HepG2 (cell line): Measurements from ENCODE around the gene RRP9. TPM values are rescaled to one million over a fixed set of nuclear protein-coding genes. Genes with fewer than 3 reads are reported as not detected.
A peak's percentile ranks its signal among the peaks of the same experiment; 100 is the strongest.

ENCODE experiments used
- CBX5 ChIP-seq: sonication (generic); formaldehyde crosslinking; IDR thresholded peaks from 2 replicates; pipeline ENCODE4 v1.4.0; 2020; ENCODE audit warnings: missing genetic modification reagents, borderline replicate concordance
- DPF2 ChIP-seq: sonication (generic); formaldehyde crosslinking; IDR thresholded peaks from 2 replicates; pipeline ENCODE4 v1.4.0; 2020; ENCODE audit warnings: mild to moderate bottlenecking, low read depth, missing genetic modification reagents, borderline replicate concordance
- FOSL2 ChIP-seq: sonication (generic); formaldehyde crosslinking; IDR thresholded peaks from 2 replicates; pipeline ENCODE4 v1.4.0; 2020; ENCODE audit warnings: missing genetic modification reagents
- HNF1B ChIP-seq: sonication (generic); formaldehyde crosslinking; IDR thresholded peaks from 2 replicates; pipeline ENCODE4 v1.5.1; 2020; ENCODE audit warnings: mild to moderate bottlenecking, moderate library complexity, missing genetic modification reagents
- ISL2 ChIP-seq: sonication (generic); formaldehyde crosslinking; IDR thresholded peaks from 2 replicates; pipeline ENCODE4 v1.5.0; 2020; ENCODE audit warnings: missing genetic modification reagents
- MXD4 ChIP-seq: IDR thresholded peaks from 2 replicates; pipeline ENCODE4 v1.6.1; 2016; ENCODE audit warnings: mild to moderate bottlenecking, missing biosample characterization, missing genetic modification reagents
- NCOA2 ChIP-seq: sonication (generic); formaldehyde crosslinking; IDR thresholded peaks from 2 replicates; pipeline ENCODE4 v1.8.0; 2022; ENCODE audit warnings: inconsistent platforms
- RBM22 ChIP-seq: fragments of 200-400 bp; formaldehyde crosslinking; optimal IDR thresholded peaks from 2 replicates; pipeline ENCODE3; 2017; ENCODE audit warnings: mild to moderate bottlenecking, low read length, moderate library complexity
- STAT5B ChIP-seq: sonication (generic); formaldehyde crosslinking; IDR thresholded peaks from 2 replicates; pipeline ENCODE4 v1.4.0; 2020; ENCODE audit warnings: missing genetic modification reagents
- ZBTB38 ChIP-seq: sonication (generic); formaldehyde crosslinking; IDR thresholded peaks from 2 replicates; pipeline ENCODE4 v1.5.1; 2020; ENCODE audit warnings: mild to moderate bottlenecking, missing genetic modification reagents
- ZC3H4 ChIP-seq: sonication (generic); formaldehyde crosslinking; IDR thresholded peaks from 2 replicates; pipeline ENCODE4 v1.4.0; 2020; ENCODE audit warnings: missing genetic modification reagents, borderline replicate concordance
- ZFP36L1 ChIP-seq: sonication (generic); formaldehyde crosslinking; IDR thresholded peaks from 2 replicates; pipeline ENCODE4 v1.8.0; 2022; ENCODE audit warnings: mild to moderate bottlenecking, missing genetic modification reagents, moderate library complexity
- ZNF101 ChIP-seq: sonication (generic); formaldehyde crosslinking; IDR thresholded peaks from 2 replicates; pipeline ENCODE4 v1.4.0; 2020; ENCODE audit warnings: mild to moderate bottlenecking, low read depth, missing genetic modification reagents, borderline replicate concordance
- ZNF326 ChIP-seq: sonication (generic); formaldehyde crosslinking; IDR thresholded peaks from 2 replicates; pipeline ENCODE4 v1.4.0; 2020; ENCODE audit warnings: missing genetic modification reagents, borderline replicate concordance
- ZNF331 ChIP-seq: sonication (generic); formaldehyde crosslinking; IDR thresholded peaks from 2 replicates; pipeline ENCODE4 v1.4.0; 2020; ENCODE audit warnings: missing genetic modification reagents
- ZNF33B ChIP-seq: sonication (generic); formaldehyde crosslinking; IDR thresholded peaks from 2 replicates; pipeline ENCODE4 v1.5.1; 2020; ENCODE audit warnings: mild to moderate bottlenecking, missing genetic modification reagents
- ZNF460 ChIP-seq: sonication (generic); formaldehyde crosslinking; IDR thresholded peaks from 2 replicates; pipeline ENCODE4 v1.5.1; 2020; ENCODE audit warnings: missing genetic modification reagents, mild to moderate bottlenecking, borderline replicate concordance
- ZNF607 ChIP-seq: sonication (generic); formaldehyde crosslinking; IDR thresholded peaks from 2 replicates; pipeline ENCODE4 v1.5.1; 2020; ENCODE audit warnings: missing genetic modification reagents, mild to moderate bottlenecking, borderline replicate concordance
- ZNF674 ChIP-seq: sonication (generic); formaldehyde crosslinking; IDR thresholded peaks from 2 replicates; pipeline ENCODE4 v1.5.0; 2020; ENCODE audit warnings: low read depth, mild to moderate bottlenecking, missing genetic modification reagents
- ZNF678 ChIP-seq: sonication (generic); formaldehyde crosslinking; IDR thresholded peaks from 2 replicates; pipeline ENCODE4 v1.4.0; 2020; ENCODE audit warnings: mild to moderate bottlenecking, missing genetic modification reagents
- ZNF850 ChIP-seq: sonication (generic); formaldehyde crosslinking; conservative IDR thresholded peaks from 2 replicates; pipeline ENCODE4 v1.9.0; 2021; ENCODE audit warnings: mild to moderate bottlenecking, missing genetic modification reagents
- polyA plus RNA-seq, 8 experiments: library from polyadenylated mRNA; depleted of rRNA in 3 of 8; stranded (reverse) in 7 of 8; unstranded in 1 of 8; fragments of >200 nt; fragmentation: Illumina TruSeq in 4 of 8; extraction: Trizol in 4 of 8; gene quantifications; 2 replicates each; pipeline versions ENCODE4 v1.2.1 to v1.2.3, GENCODE V29; 2011 to 2016; ENCODE audit warnings: low read depth in 4 of 8, missing spikeins in 1 of 8, mixed read lengths in 1 of 8; ENCODE audit not compliant: insufficient read depth in 1 of 8
- total RNA-seq, 5 experiments: library from RNA; depleted of rRNA; stranded (reverse); fragments of >200 nt; fragmentation: Illumina TruSeq; extraction: Trizol; gene quantifications; 2 replicates each; pipeline ENCODE4 v1.2.3, GENCODE V29; 2016; ENCODE audit warnings: low read depth in 1 of 5
- TF ChIP-seq, protein P1 (sequence below): sonication (generic); formaldehyde crosslinking; IDR thresholded peaks from 2 replicates; pipeline ENCODE4 v1.9.0; 2021; ENCODE audit warnings: missing genetic modification reagents, mild to moderate bottlenecking, borderline replicate concordance
- TF ChIP-seq, protein P2 (sequence below), 2 experiments: fragments of 450-650 bp in 1 of 2; sonication (generic) in 1 of 2; formaldehyde crosslinking; IDR thresholded peaks; 2 replicates each; pipeline versions ENCODE4 v1.5.0 to v1.8.0; 2020 to 2022; ENCODE audit warnings: mild to moderate bottlenecking in 1 of 2, missing genetic modification reagents in 1 of 2
- TF ChIP-seq, protein P3 (sequence below): sonication (generic); formaldehyde crosslinking; conservative IDR thresholded peaks from 2 replicates; pipeline ENCODE4 v1.8.0; 2022; ENCODE audit warnings: mild to moderate bottlenecking, moderate library complexity, missing genetic modification reagents

RRP9 gene
- total and polyA plus RNA-seq, 2 of the 13 experiments (the other 11 are each of a cell fraction or from before 2014, with no cell fraction given) = 14.8 to 44.0 TPM

DNA sequence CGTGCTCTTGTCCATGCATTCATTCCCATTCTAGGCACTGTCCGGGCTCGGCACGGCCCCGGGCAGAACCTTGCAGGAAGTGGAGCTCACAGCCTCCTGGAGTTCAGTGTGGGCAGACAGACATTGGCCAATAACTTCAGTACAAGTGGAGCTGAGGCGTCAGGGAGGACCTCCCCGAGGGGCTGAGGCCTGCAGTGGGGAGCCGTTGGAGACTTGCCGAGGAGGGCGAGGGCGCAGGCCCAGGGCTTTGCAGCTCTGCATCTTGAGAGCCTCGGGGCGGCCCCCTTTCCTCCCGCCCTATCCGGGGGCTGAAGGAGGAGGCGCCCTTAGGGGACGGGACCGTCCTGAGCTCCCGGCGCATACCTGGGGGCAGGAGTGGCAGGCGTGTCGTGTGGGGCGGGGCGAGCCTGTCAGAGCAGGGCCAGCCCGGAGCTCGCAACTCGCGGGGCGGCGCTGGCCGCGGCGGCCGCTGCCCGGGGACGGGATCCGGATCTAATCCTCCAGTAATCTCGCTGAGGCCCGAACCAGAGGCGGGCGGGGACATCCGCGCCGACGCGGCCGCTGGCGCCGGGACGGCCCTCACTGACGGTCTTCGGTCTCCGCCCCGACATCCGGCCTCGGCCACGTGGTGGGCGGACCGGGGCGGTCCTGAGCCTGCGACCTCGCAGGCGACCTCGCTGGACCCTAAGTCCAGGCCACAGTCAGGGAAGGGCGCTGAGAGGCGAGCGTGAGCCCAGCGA lies 41.3 kb upstream of the RRP9 start, which contains the start of gene ACY1 (continued):
- TF ChIP-seq HNF1B (CRISPR knock-in tag) (peak; percentile 91), NCOA2 (CRISPR knock-in tag) (peak; percentile 71; the same call in 1 of the 2 replicates), ZNF678 (peak; percentile 97), ISL2 (CRISPR knock-in tag) (peak; percentile 72), DPF2 (CRISPR knock-in tag) (peak; percentile 47; the same call in 1 of the 2 replicates), STAT5B (CRISPR knock-in tag) (no peak), MXD4 (CRISPR knock-in tag) (peak; percentile 90), ZC3H4 (CRISPR knock-in tag) (no peak), ZBTB38 (CRISPR knock-in tag) (peak; percentile 63), ZNF326 (CRISPR knock-in tag) (no peak), ZNF33B (CRISPR knock-in tag) (no peak), ZNF607 (peak; percentile 98), CBX5 (CRISPR knock-in tag) (no peak; the same call in 1 of the 2 replicates), ZNF674 (CRISPR knock-in tag) (no peak; the same call in 1 of the 2 replicates), RBM22 (no peak), ZNF460 (CRISPR knock-in tag) (no peak; the same call in 1 of the 2 replicates), ZNF850 (CRISPR knock-in tag) (no peak), ZFP36L1 (peak; percentile 97), ZNF101 (CRISPR knock-in tag) (peak; percentile 94), ZNF331 (CRISPR knock-in tag) (peak; percentile 71), FOSL2 (CRISPR knock-in tag) (peak; percentile 51; the same call in 1 of the 2 replicates)
- TF ChIP-seq, protein P1, sequence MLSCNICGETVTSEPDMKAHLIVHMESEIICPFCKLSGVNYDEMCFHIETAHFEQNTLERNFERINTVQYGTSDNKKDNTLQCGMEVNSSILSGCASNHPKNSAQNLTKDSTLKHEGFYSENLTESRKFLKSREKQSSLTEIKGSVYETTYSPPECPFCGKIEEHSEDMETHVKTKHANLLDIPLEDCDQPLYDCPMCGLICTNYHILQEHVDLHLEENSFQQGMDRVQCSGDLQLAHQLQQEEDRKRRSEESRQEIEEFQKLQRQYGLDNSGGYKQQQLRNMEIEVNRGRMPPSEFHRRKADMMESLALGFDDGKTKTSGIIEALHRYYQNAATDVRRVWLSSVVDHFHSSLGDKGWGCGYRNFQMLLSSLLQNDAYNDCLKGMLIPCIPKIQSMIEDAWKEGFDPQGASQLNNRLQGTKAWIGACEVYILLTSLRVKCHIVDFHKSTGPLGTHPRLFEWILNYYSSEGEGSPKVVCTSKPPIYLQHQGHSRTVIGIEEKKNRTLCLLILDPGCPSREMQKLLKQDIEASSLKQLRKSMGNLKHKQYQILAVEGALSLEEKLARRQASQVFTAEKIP = no peak
- TF ChIP-seq, protein P2, sequence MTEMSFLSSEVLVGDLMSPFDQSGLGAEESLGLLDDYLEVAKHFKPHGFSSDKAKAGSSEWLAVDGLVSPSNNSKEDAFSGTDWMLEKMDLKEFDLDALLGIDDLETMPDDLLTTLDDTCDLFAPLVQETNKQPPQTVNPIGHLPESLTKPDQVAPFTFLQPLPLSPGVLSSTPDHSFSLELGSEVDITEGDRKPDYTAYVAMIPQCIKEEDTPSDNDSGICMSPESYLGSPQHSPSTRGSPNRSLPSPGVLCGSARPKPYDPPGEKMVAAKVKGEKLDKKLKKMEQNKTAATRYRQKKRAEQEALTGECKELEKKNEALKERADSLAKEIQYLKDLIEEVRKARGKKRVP (CRISPR knock-in tag; IDR thresholded peaks at IDR 0.05) = peak in 1 of 2 experiments; percentile 71; a peak in 2 of 4 replicates
- TF ChIP-seq, protein P3, sequence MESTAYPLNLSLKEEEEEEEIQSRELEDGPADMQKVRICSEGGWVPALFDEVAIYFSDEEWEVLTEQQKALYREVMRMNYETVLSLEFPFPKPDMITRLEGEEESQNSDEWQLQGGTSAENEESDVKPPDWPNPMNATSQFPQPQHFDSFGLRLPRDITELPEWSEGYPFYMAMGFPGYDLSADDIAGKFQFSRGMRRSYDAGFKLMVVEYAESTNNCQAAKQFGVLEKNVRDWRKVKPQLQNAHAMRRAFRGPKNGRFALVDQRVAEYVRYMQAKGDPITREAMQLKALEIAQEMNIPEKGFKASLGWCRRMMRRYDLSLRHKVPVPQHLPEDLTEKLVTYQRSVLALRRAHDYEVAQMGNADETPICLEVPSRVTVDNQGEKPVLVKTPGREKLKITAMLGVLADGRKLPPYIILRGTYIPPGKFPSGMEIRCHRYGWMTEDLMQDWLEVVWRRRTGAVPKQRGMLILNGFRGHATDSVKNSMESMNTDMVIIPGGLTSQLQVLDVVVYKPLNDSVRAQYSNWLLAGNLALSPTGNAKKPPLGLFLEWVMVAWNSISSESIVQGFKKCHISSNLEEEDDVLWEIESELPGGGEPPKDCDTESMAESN = peak; percentile 73
